Activated T-cell treated with anti-CD3 and anti-CD28 coated beads, Interleukin-2, amount 50 U/mL, for 4 hours (primary cell): ENCODE results near the gene SAPCD2. TPM values are rescaled to one million over a fixed set of nuclear protein-coding genes. Genes with fewer than 3 reads are reported as not detected.
A peak's percentile ranks its signal among the peaks of the same experiment; 100 is the strongest.

Source experiments
- ATAC-seq, 2 donors: fragments of 200-7000 bp; cut with Tn5 transposase; one replicate each; pipeline ENCODE4 v1.10.0; 2021
- DNase-seq: peaks from one replicate; pipeline ENCODE4 v3.0.0-alpha.2; 2020
- H3K27me3 Mint-ChIP-seq: one replicate; pipeline ENCODE4 v1.8.0; 2021; ENCODE audit warnings: low read depth, mixed read lengths
- H3K36me3 Mint-ChIP-seq: one replicate; pipeline ENCODE4 v1.8.0; 2022; ENCODE audit warnings: mixed read lengths; ENCODE audit not compliant: insufficient read depth
- H3K4me1 Mint-ChIP-seq: one replicate; pipeline ENCODE4 v1.8.0; 2021; ENCODE audit warnings: low read depth, mixed read lengths
- H3K4me3 Mint-ChIP-seq: one replicate; pipeline ENCODE4 v1.8.0; 2021; ENCODE audit warnings: mild to moderate bottlenecking, moderate library complexity, mixed read lengths
- H3K9me3 Mint-ChIP-seq: one replicate; pipeline ENCODE4 v1.8.0; 2021; ENCODE audit warnings: mixed read lengths
- total RNA-seq, 3 donors: library from RNA; stranded (reverse); gene quantifications; one replicate each; pipeline ENCODE4 v1.2.1, GENCODE V29; 2021

Gene SAPCD2
- total RNA-seq, 3 donors from 2014 or later = 3.6 to 5.5 (median 4.6) TPM

GRCh38 chr9:137110911-137111787 is 40.8 kb upstream of the SAPCD2 start:
- H3K4me3 Mint-ChIP-seq = no peak overlapping the region
- no peak for DNase-seq
- H3K36me3 Mint-ChIP-seq = peaks cover 4% of the 10 kb centered on the region
- ATAC-seq = no peak
- H3K4me1 Mint-ChIP-seq = peaks cover 2% of the 10 kb centered on the region
- no peaks in the 10 kb centered on the region for H3K27me3 Mint-ChIP-seq
- H3K9me3 Mint-ChIP-seq = no peaks in the 10 kb centered on the region

GRCh38 chr9:137110147-137110910 is 40.0 kb upstream of the SAPCD2 start:
- no peaks in the 10 kb centered on the region for H3K27me3 Mint-ChIP-seq
- no peaks in the 10 kb centered on the region for H3K9me3 Mint-ChIP-seq
- DNase-seq (no peak), ATAC-seq (no peak)
- H3K36me3 Mint-ChIP-seq = peaks cover 4% of the 10 kb centered on the region
- H3K4me1 Mint-ChIP-seq = peaks cover 2% of the 10 kb centered on the region
- no peak overlapping the region for H3K4me3 Mint-ChIP-seq

- Mint-ChIP-seq H3K4me1 (peaks cover 2% of the 10 kb centered on the region), H3K27me3 (no peaks in the 10 kb centered on the region), H3K36me3 (peaks cover 4% of the 10 kb centered on the region), H3K9me3 (no peaks in the 10 kb centered on the region), H3K4me3 (no peak overlapping the region)
- DNase-seq (peak; percentile 5), ATAC-seq (no peak)
Measured at GRCh38 chr9:137109250-137110146, 39.1 kb upstream of the SAPCD2 start.

GRCh38 chr9:137108608-137109249 is 38.4 kb upstream of the SAPCD2 start:
- Mint-ChIP-seq H3K9me3 (no peaks in the 10 kb centered on the region), H3K27me3 (no peaks in the 10 kb centered on the region), H3K36me3 (peaks cover 4% of the 10 kb centered on the region), H3K4me1 (peaks cover 2% of the 10 kb centered on the region), H3K4me3 (no peak overlapping the region)
- ATAC-seq (no peak), DNase-seq (no peak)

GRCh38 chr9:137107982-137108381 is 37.6 kb upstream of the SAPCD2 start:
- Mint-ChIP-seq H3K27me3 (no peaks in the 10 kb centered on the region), H3K4me3 (no peak overlapping the region), H3K4me1 (peaks cover 2% of the 10 kb centered on the region), H3K9me3 (no peaks in the 10 kb centered on the region), H3K36me3 (peaks cover 4% of the 10 kb centered on the region)
- no peak for DNase-seq
- no peak for ATAC-seq

- peaks cover 4% of the 10 kb centered on the region for H3K36me3 Mint-ChIP-seq
Measured at GRCh38 chr9:137107312-137107921, 37.1 kb upstream of the SAPCD2 start.

GRCh38 chr9:137106662-137107250 is 36.4 kb upstream of the SAPCD2 start:
- no peaks in the 10 kb centered on the region for H3K4me1 Mint-ChIP-seq
- ATAC-seq = no peak
- H3K9me3 Mint-ChIP-seq = no peaks in the 10 kb centered on the region
- peaks cover 4% of the 10 kb centered on the region for H3K36me3 Mint-ChIP-seq
- no peak overlapping the region for H3K4me3 Mint-ChIP-seq
- DNase-seq = no peak
- no peaks in the 10 kb centered on the region for H3K27me3 Mint-ChIP-seq

More at GRCh38 chr9:137107312-137107921, 37.1 kb upstream of the SAPCD2 start:
- no peak for ATAC-seq
- no peak overlapping the region for H3K4me3 Mint-ChIP-seq
- DNase-seq = no peak
- H3K27me3 Mint-ChIP-seq = no peaks in the 10 kb centered on the region
- H3K9me3 Mint-ChIP-seq = no peaks in the 10 kb centered on the region
- H3K4me1 Mint-ChIP-seq = no peaks in the 10 kb centered on the region

GRCh38 chr9:137105814-137106661 is 35.7 kb upstream of the SAPCD2 start:
- no peak for DNase-seq
- no peaks in the 10 kb centered on the region for H3K4me1 Mint-ChIP-seq
- H3K4me3 Mint-ChIP-seq = no peak overlapping the region
- no peaks in the 10 kb centered on the region for H3K9me3 Mint-ChIP-seq
- H3K36me3 Mint-ChIP-seq = peaks cover 4% of the 10 kb centered on the region
- no peaks in the 10 kb centered on the region for H3K27me3 Mint-ChIP-seq
- ATAC-seq = no peak

GRCh38 chr9:137103206-137103999 is 33.0 kb upstream of the SAPCD2 start:
- DNase-seq (no peak), ATAC-seq (no peak)
- peaks cover 5% of the 10 kb centered on the region for H3K36me3 Mint-ChIP-seq
- H3K4me1 Mint-ChIP-seq = no peaks in the 10 kb centered on the region
- no peak overlapping the region for H3K4me3 Mint-ChIP-seq
- H3K9me3 Mint-ChIP-seq = no peaks in the 10 kb centered on the region
- H3K27me3 Mint-ChIP-seq = no peaks in the 10 kb centered on the region

- Mint-ChIP-seq H3K4me1 (peaks cover 19% of the 10 kb centered on the region), H3K4me3 (no peak overlapping the region), H3K27me3 (no peaks in the 10 kb centered on the region), H3K36me3 (peaks cover 8% of the 10 kb centered on the region), H3K9me3 (no peaks in the 10 kb centered on the region)
- no peak for ATAC-seq
- DNase-seq = no peak
Measured at GRCh38 chr9:137099231-137099630, 28.9 kb upstream of the SAPCD2 start.

GRCh38 chr9:137097761-137098462 is 27.6 kb upstream of the SAPCD2 start:
- peaks cover 10% of the 10 kb centered on the region for H3K36me3 Mint-ChIP-seq
- no peak for DNase-seq
- H3K4me1 Mint-ChIP-seq = peaks cover 20% of the 10 kb centered on the region
- H3K4me3 Mint-ChIP-seq = no peak overlapping the region
- no peaks in the 10 kb centered on the region for H3K27me3 Mint-ChIP-seq
- no peak for ATAC-seq
- H3K9me3 Mint-ChIP-seq = no peaks in the 10 kb centered on the region
